Memory B cell (primary cell): ENCODE measurements around the gene KRTAP1-3.
"Not testable (repeated sequence)": the region's sequence is repeated elsewhere in the genome, so short reads cannot be mapped to it uniquely, and the experiment has no call there.

Experiments used
- ATAC-seq: fragments of 150-1000 bp; cut with Tn5 transposase; 2 replicates; pipeline ENCODE4 v1.10.0; 2021; ENCODE audit warnings: low read depth, mild to moderate bottlenecking, moderate library complexity
- DNase-seq, 2 donors: peaks; one replicate each; pipeline ENCODE4 v3.0.0; 2022; ENCODE audit warnings: low spot score in 2 of 2
- H3K27ac Mint-ChIP-seq: one replicate; pipeline ENCODE4 v1.8.0; 2022; ENCODE audit warnings: mild to moderate bottlenecking, moderate library complexity, mixed read lengths
- H3K27me3 Mint-ChIP-seq: one replicate; pipeline ENCODE4 v1.8.0; 2022; ENCODE audit warnings: mixed read lengths
- H3K36me3 Mint-ChIP-seq: one replicate; pipeline ENCODE4 v1.8.0; 2022; ENCODE audit warnings: mild to moderate bottlenecking, mixed read lengths
- H3K4me1 Mint-ChIP-seq: one replicate; pipeline ENCODE4 v1.8.0; 2022; ENCODE audit warnings: mixed read lengths
- H3K4me3 Mint-ChIP-seq: one replicate; pipeline ENCODE4 v1.8.0; 2022; ENCODE audit warnings: mild to moderate bottlenecking, moderate library complexity, mixed read lengths
- H3K9me3 Mint-ChIP-seq: one replicate; pipeline ENCODE4 v1.8.0; 2022; ENCODE audit warnings: mixed read lengths

Gene KRTAP1-3, protein sequence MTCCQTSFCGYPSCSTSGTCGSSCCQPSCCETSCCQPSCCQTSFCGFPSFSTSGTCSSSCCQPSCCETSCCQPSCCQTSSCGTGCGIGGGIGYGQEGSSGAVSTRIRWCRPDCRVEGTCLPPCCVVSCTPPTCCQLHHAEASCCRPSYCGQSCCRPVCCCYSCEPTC

DNA sequence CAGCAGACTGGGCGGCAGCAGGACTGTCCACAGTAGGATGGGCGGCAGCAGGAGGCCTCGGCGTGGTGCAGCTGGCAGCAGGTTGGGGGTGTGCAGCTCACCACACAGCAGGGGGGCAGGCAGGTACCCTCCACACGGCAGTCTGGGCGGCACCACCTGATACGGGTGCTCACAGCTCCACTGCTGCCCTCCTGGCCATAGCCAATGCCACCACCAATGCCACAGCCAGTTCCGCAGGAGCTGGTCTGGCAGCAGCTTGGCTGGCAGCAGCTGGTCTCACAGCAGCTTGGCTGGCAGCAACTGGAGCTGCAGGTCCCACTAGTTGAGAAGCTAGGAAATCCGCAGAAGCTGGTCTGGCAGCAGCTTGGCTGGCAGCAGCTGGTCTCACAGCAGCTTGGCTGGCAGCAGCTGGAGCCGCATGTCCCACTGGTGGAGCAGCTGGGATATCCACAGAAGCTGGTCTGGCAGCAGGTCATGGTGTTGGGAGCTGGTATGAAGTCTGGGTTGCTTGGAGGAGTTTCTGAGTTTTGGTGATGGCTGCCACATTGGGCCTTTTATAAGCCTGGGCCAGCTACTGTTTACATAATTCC lies at the start of gene KRTAP1-3:
TSS of gene KRTAP1-3 (minus strand) at position 529 of the 590 bp plus-strand sequence. CDS start at position 476, 53 bp downstream.
- not testable (repeated sequence) for H3K27ac Mint-ChIP-seq, H3K36me3 Mint-ChIP-seq, H3K4me1 Mint-ChIP-seq, H3K4me3 Mint-ChIP-seq, ATAC-seq, H3K9me3 Mint-ChIP-seq, DNase-seq, H3K27me3 Mint-ChIP-seq

DNA sequence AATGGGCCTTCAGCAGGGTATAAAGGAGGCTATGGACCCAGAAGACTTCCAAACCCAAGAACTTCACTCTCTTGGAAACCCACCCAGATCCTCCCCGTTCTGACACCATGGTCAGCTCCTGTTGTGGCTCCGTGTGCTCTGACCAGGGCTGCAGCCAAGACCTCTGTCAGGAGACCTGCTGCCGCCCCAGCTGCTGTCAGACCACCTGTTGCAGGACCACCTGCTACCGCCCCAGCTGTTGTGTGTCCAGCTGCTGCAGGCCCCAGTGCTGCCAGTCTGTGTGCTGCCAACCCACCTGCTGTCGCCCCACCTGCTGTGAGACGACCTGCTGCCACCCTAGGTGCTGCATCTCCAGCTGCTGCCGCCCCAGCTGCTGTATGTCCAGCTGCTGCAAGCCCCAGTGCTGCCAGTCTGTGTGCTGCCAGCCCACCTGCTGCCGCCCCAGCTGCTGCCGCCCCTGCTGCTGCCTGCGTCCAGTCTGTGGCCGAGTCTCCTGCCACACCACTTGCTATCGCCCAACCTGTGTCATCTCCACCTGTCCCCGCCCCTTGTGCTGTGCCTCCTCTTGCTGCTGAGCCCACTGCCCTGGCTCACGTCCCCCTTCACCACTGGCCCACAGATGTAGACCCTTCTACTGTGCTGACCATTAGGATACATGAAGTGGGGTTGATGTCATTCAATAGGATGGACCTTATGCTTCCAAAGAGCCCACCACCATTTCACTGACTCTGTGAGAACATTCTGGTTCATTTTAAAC lies 49.6 kb upstream of the KRTAP1-3 start, which contains the start of gene KRTAP4-7:
TSS of gene KRTAP4-7 (plus strand) at position 51 of the 757 bp plus-strand sequence. CDS start at position 108, 57 bp downstream.
- not testable (repeated sequence) for H3K9me3 Mint-ChIP-seq, H3K27ac Mint-ChIP-seq, H3K4me1 Mint-ChIP-seq, DNase-seq, H3K4me3 Mint-ChIP-seq, H3K36me3 Mint-ChIP-seq, ATAC-seq
- H3K27me3 Mint-ChIP-seq: peaks cover 13% of the 10 kb centered on the region

DNA sequence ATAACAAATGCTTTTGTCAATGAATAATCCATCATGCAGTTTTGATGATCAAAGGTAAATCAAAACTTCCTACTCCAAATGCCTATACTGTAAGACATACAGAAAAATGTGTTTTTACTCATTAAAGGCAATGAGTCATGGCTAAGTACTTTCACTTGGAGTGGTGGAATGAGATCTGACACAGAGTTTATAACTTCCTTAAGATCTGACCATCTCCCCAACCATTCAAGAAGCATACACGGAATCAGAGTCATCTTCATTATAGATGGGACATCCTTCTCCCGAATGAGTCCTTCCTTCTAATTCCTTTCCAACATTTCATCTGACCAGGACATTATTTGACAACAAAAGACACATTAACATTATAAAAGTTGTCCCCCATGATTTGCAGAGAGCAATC lies 48.8 kb upstream of the KRTAP1-3 start:
- peaks cover 13% of the 10 kb centered on the region for H3K27me3 Mint-ChIP-seq
- not testable (repeated sequence) for H3K4me3 Mint-ChIP-seq, H3K36me3 Mint-ChIP-seq, H3K4me1 Mint-ChIP-seq, ATAC-seq, H3K9me3 Mint-ChIP-seq, H3K27ac Mint-ChIP-seq, DNase-seq

DNA sequence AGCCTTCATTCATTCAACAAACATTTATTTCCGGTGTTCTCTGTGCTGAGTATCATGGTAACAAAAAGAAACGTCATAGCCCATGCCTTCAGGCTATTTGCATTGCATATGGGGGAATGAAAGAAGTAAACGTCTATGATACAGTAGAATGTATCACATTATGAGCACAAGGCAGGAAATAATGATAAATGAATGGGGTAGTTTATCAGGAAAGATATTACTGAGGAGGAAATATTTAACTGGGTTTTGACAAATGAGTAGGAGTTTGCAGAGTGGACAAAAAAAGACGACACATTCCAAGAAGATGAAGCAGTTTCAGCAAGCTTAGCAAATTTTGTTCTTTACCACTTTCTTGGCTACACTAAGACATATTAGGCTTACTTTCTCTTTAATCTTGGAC lies 48.0 kb upstream of the KRTAP1-3 start:
- H3K27ac Mint-ChIP-seq: no peak overlapping the region
- no peaks in the 10 kb centered on the region for H3K36me3 Mint-ChIP-seq
- peaks cover 13% of the 10 kb centered on the region for H3K27me3 Mint-ChIP-seq
- no peak overlapping the region for H3K4me3 Mint-ChIP-seq
- DNase-seq (no peak), ATAC-seq (no peak)
- no peaks in the 10 kb centered on the region for H3K4me1 Mint-ChIP-seq
- H3K9me3 Mint-ChIP-seq: peaks cover 4% of the 10 kb centered on the region

DNA sequence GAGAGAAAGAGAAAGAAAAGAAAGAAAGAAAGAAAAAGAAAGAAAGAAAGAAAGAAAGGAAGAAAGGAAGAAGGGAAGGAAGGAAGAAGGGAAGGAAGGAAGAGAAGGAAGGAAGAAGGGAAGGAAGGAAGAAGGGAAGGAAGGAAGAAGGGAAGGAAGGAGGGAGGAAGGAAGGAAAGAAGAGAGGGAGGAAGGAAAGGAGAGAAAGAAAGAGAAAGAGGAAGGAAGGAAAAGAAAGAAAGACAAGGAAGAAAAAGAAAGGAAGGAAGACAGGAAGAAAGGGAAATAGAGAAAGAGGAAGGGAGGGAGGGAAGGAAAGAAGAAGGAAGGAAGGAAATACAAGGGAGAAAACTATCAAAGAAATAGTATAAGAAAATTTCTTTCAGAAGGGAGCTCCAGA lies 42.1 kb upstream of the KRTAP1-3 start:
- Mint-ChIP-seq H3K4me3 (no peak overlapping the region), H3K9me3 (peaks cover 9% of the 10 kb centered on the region), H3K27ac (no peak overlapping the region), H3K36me3 (no peaks in the 10 kb centered on the region), H3K4me1 (no peaks in the 10 kb centered on the region), H3K27me3 (peaks cover 12% of the 10 kb centered on the region)
- no peak for DNase-seq
- no peak for ATAC-seq

DNA sequence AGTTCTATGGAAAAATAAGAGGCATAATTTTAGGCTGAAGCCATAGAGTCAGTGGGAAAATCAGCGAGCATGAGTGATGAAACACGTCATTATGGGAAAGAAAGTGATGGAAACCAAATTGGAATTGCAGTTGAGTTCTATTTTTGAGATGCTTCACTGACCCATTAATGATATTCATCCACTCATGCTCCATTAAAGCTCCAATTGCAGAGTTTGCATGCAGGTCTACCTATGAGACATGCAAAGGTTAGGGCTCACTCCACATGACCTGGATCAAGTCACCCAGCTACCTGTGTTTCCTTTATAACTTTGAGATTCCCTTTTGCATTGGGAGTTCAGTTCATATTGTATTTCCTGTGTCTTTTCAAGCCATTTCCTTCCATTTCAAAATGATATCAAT lies 39.0 kb upstream of the KRTAP1-3 start:
- Mint-ChIP-seq H3K4me3 (no peak overlapping the region), H3K27me3 (peaks cover 10% of the 10 kb centered on the region), H3K9me3 (peaks cover 5% of the 10 kb centered on the region), H3K27ac (no peak overlapping the region), H3K4me1 (no peaks in the 10 kb centered on the region), H3K36me3 (no peaks in the 10 kb centered on the region)
- ATAC-seq: no peak
- DNase-seq: no peak

DNA sequence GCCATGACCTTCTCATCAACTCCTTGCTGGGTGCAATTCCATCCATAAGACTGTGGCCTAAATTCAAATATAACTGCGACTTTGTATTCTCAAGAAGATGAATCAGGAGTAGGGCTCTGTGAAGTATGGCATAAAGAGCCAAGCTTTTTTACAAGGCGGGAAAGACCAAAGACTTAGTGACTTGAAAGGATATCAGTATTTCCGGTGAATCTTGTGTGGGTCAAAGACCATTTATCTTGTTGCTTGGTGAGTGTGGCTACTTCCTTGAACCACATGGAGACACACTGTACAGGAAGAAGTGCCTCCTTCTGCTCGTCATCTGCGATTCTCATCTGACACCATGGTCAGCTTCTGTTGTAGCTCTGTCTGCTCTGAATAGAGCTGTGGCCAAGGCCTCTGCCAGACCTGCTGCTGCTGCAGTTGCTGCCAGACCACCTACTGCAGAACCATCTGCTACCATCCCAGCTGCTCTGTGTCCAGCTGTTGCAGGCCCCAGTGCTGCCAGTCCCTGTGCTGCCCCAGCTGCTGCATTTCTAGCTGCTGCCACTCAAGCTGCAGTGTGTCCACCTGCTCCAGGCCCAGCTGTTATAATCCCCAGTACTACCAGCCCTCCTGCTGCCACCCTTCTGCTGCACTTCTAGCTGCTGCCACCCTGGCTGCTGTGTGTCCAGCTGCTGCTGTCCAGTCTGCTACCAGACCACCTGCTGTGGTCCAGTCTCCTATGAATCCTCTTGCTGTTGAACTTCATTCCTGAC lies 37.1 kb upstream of the KRTAP1-3 start:
- H3K36me3 Mint-ChIP-seq: no peaks in the 10 kb centered on the region
- H3K4me3 Mint-ChIP-seq: no peak overlapping the region
- DNase-seq (no peak), ATAC-seq (no peak)
- H3K4me1 Mint-ChIP-seq: no peaks in the 10 kb centered on the region
- H3K27ac Mint-ChIP-seq: no peak overlapping the region
- peaks cover 4% of the 10 kb centered on the region for H3K9me3 Mint-ChIP-seq
- peaks cover 14% of the 10 kb centered on the region for H3K27me3 Mint-ChIP-seq

DNA sequence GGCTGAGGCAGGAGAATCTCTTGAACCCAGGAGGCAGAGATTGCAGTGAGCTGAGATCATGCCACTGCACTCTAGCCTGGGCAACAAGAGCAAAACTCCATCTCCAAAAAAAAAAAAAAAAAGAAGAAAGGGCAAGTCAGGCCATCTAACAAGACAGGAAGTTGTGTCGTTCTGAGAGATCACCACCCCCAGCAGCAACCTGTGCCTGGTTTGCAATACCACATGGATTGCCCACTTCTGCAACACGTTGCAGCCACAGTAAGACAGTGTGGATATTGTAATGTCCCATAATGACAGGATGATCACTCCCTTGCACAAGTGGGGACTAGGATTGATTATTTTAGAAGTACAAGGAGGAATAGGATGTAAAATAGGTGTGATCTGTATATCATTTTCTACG lies 34.4 kb upstream of the KRTAP1-3 start:
- no peaks in the 10 kb centered on the region for H3K9me3 Mint-ChIP-seq
- no peak overlapping the region for H3K4me3 Mint-ChIP-seq
- ATAC-seq: no peak
- no peak for DNase-seq
- peaks cover 14% of the 10 kb centered on the region for H3K27me3 Mint-ChIP-seq
- no peak overlapping the region for H3K27ac Mint-ChIP-seq
- no peaks in the 10 kb centered on the region for H3K36me3 Mint-ChIP-seq
- H3K4me1 Mint-ChIP-seq: no peaks in the 10 kb centered on the region

DNA sequence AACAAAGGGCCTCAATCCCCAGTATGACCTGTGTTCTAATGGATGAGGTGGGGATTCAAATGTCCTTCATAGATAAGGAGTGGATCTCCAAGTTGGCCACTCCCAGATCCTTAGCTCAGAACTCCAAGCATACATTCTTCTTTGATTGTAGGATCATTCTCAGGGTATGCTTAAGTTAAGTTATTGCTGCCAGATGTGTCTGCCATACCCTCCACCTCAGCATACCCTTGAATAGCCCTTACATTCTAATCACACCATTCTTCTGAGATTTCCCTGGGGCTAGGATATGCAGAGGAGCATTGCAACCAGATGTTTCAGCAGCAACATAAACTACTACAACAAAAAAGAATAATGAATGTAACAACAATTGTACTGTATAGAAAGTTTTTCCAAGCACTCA lies 32.6 kb upstream of the KRTAP1-3 start:
- no peak overlapping the region for H3K27ac Mint-ChIP-seq
- H3K27me3 Mint-ChIP-seq: peaks cover 16% of the 10 kb centered on the region
- no peak for ATAC-seq
- no peak overlapping the region for H3K4me3 Mint-ChIP-seq
- no peaks in the 10 kb centered on the region for H3K9me3 Mint-ChIP-seq
- no peak for DNase-seq
- H3K4me1 Mint-ChIP-seq: no peaks in the 10 kb centered on the region
- no peaks in the 10 kb centered on the region for H3K36me3 Mint-ChIP-seq

DNA sequence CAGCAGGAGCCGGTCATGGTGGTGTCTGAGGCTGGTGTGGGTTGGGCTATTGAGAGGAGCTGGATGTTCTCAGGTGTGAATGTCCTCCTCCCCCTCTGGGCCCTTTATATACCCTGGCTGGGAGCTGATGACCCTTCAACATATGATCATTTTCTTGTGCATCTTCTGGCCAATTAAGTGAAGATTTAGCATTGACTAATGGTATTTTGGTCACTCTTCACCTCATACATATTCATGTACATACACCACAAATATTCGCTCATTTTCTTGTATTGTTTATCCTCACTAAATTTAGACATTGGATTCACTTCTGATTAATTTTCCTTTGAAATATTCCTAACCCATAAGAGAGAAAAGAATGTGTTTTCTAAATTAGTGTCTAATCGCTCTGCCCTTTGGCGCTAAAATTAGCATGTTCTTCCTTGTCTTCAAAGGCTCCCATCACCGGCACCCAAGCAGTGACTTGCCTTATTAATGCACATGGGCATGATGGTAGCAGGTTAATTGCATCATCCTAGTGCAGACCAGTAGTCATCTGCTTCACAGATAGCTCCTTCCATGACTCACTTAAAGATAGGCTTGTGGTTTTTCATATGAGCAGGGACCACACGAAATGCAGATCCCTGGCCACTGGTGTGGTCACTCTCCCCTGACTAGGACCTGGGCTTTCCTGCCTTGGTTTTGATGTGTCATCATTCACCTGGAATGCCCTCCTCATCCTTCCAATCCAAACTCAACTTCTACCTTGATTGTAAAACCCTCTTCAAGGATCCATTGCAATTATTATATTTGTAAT lies 31.4 kb upstream of the KRTAP1-3 start, which contains the start of gene KRTAP2-4:
TSS of gene KRTAP2-4 (minus strand) at position 51 of the 796 bp plus-strand sequence. CDS start at position 17, 34 bp downstream.
- Mint-ChIP-seq H3K27me3 (peaks cover 13% of the 10 kb centered on the region), H3K4me1 (no peaks in the 10 kb centered on the region), H3K4me3 (no peak within 1 kb of the TSS), H3K27ac (no peak within 1 kb of the TSS), H3K36me3 (no peaks in the 10 kb centered on the region), H3K9me3 (no peaks in the 10 kb centered on the region)
- no peak for ATAC-seq
- DNase-seq: no peak

DNA sequence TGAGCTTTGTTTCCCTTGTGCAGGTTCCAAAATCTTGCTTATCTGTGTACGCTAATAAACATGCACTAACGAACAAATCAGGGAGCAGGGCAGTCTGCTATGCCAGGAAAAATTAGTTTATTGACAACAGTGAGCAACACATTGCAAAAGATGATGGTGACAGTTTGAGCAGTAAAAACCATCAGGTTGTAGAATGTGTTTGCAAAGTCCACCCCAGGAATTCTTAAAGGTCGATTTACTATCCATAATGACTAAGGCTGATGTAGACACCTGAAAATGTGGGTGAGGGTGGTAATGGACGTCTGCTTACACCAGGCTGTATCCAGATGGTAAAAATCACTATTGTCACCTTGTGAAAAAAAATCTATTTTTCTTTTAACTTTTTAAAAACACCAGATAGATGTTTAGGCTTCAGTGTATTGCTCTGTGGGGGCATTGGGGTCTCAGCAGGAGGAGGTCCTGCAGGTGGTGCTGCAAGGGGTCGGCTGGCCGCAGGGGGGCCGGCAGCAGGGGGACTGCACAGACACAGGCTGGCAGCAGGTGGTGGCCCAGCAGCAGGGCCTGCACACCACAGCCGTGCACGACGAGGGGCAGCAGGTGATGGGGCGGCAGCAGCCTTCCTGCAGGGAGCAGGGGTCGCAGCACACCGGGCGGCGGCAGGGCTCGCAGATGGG lies 30.5 kb upstream of the KRTAP1-3 start:
- not testable (repeated sequence) for H3K27ac Mint-ChIP-seq, H3K4me1 Mint-ChIP-seq, H3K9me3 Mint-ChIP-seq, H3K4me3 Mint-ChIP-seq, H3K36me3 Mint-ChIP-seq, ATAC-seq, DNase-seq
- H3K27me3 Mint-ChIP-seq: peaks cover 19% of the 10 kb centered on the region

DNA sequence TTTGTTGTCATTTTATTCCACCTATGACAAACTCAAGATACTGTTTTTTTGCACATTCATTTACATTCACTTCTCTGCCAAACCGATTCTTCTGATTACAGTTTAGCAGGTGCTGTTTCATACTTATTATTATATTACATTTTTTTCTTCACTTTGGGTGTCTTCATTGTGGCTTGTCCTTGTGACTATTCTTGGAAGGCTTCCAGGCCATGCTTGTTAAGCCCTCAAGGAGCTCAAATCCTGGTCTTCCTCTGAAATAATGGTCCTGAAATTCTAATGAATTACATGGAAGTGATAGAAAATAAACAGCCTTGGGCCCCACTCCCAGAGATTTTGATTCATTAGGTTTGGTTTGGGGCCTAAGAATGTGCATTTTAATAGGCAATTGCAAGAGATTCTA lies 29.6 kb upstream of the KRTAP1-3 start:
- Mint-ChIP-seq H3K27me3 (peaks cover 20% of the 10 kb centered on the region), H3K27ac (no peak overlapping the region), H3K4me3 (no peak overlapping the region), H3K9me3 (no peaks in the 10 kb centered on the region), H3K36me3 (no peaks in the 10 kb centered on the region), H3K4me1 (no peaks in the 10 kb centered on the region)
- no peak for ATAC-seq
- no peak for DNase-seq

DNA sequence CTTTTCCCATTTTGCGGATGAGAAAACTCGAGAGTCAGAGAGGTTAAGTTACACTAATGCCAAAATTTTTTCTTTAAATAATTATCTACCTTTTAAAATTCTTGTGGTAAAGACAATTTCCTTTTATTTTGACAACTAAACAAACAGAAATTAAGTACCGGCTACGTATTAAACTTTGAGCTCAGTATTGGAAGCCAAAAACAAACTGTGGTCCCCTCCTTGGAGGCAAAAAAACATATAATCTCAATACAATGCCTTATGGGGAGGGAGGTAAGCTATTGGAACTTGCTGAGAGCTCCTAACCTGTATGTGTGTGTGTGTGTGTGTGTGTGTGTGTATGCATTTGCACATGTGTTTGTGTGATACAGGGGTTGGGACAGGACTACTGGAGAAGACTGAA lies 28.8 kb upstream of the KRTAP1-3 start:
- ATAC-seq: no peak
- Mint-ChIP-seq H3K27me3 (peaks cover 20% of the 10 kb centered on the region), H3K4me1 (no peaks in the 10 kb centered on the region), H3K27ac (no peak overlapping the region), H3K9me3 (no peaks in the 10 kb centered on the region), H3K36me3 (no peaks in the 10 kb centered on the region), H3K4me3 (no peak overlapping the region)
- DNase-seq: no peak
